PC-3 (cell line): ENCODE data around the gene GDPD3.

Experiments
- EZH2 ChIP-seq: fragments of 300-600 bp; sonication (generic); IDR thresholded peaks from one replicate; pipeline ENCODE4 v1.6.1; 2017; ENCODE audit warnings: antibody characterized with exemption, mild to moderate bottlenecking, low read length; ENCODE audit not compliant: unreplicated experiment
- EZH2phosphoT487 ChIP-seq: fragments of 300-600 bp; sonication (generic); IDR thresholded peaks from 2 replicates; pipeline ENCODE4 v1.6.1; 2018; ENCODE audit warnings: mild to moderate bottlenecking, antibody characterized with exemption, low read length, borderline replicate concordance
- TF ChIP-seq, protein P1 (sequence below): fragments of 300-600 bp; sonication (generic); conservative IDR thresholded peaks from 2 replicates; pipeline ENCODE4 v1.5.1; 2017; ENCODE audit warnings: antibody characterized with exemption, low read depth, mild to moderate bottlenecking, low read length

- TF ChIP-seq EZH2: no peak
- TF ChIP-seq, protein P1, sequence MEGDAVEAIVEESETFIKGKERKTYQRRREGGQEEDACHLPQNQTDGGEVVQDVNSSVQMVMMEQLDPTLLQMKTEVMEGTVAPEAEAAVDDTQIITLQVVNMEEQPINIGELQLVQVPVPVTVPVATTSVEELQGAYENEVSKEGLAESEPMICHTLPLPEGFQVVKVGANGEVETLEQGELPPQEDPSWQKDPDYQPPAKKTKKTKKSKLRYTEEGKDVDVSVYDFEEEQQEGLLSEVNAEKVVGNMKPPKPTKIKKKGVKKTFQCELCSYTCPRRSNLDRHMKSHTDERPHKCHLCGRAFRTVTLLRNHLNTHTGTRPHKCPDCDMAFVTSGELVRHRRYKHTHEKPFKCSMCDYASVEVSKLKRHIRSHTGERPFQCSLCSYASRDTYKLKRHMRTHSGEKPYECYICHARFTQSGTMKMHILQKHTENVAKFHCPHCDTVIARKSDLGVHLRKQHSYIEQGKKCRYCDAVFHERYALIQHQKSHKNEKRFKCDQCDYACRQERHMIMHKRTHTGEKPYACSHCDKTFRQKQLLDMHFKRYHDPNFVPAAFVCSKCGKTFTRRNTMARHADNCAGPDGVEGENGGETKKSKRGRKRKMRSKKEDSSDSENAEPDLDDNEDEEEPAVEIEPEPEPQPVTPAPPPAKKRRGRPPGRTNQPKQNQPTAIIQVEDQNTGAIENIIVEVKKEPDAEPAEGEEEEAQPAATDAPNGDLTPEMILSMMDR: no peak
- no peak for TF ChIP-seq EZH2phosphoT487
These were observed 1.1 kb upstream of the GDPD3 start for GRCh38 chr16:30114411-30114810.
